HG02642 (cell line): ENCODE measurements around the gene GMPR2.
A peak's percentile ranks its signal among the peaks of the same experiment; 100 is the strongest.
"Not testable (repeated sequence)": the region's sequence is repeated elsewhere in the genome, so short reads cannot be mapped to it uniquely, and the experiment has no call there.

ENCODE experiments used
- ATAC-seq: cut with Tn5 transposase; IDR thresholded peaks from one replicate; pipeline ENCODE4 v1.9.1; 2021; ENCODE audit warnings: mild to moderate bottlenecking; ENCODE audit not compliant: unreplicated experiment, poor library complexity

The GMPR2 gene

GRCh38 chr14:24226473-24226872 is 6.3 kb upstream of the GMPR2 start:
- ATAC-seq = no peak

DNA sequence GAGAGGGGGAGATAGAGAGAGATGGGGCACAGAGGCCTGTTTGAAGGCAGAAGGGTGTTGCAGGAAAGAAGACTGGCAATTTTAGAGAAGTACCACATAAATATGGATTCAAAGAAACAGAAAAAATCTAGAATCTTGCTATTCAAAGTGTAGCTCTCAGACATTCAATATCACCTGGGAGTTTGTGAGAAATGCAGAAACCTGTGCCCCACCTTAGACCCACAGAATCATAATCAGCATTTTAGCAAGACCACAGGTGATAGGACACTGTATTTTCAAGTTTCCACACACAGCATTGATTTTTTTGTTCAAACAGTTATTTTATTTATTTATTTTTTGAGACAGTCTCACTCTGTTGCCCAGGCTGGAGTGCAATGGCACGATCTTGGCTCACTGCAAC is 3.8 kb upstream of the GMPR2 start:
- no peak for ATAC-seq

DNA sequence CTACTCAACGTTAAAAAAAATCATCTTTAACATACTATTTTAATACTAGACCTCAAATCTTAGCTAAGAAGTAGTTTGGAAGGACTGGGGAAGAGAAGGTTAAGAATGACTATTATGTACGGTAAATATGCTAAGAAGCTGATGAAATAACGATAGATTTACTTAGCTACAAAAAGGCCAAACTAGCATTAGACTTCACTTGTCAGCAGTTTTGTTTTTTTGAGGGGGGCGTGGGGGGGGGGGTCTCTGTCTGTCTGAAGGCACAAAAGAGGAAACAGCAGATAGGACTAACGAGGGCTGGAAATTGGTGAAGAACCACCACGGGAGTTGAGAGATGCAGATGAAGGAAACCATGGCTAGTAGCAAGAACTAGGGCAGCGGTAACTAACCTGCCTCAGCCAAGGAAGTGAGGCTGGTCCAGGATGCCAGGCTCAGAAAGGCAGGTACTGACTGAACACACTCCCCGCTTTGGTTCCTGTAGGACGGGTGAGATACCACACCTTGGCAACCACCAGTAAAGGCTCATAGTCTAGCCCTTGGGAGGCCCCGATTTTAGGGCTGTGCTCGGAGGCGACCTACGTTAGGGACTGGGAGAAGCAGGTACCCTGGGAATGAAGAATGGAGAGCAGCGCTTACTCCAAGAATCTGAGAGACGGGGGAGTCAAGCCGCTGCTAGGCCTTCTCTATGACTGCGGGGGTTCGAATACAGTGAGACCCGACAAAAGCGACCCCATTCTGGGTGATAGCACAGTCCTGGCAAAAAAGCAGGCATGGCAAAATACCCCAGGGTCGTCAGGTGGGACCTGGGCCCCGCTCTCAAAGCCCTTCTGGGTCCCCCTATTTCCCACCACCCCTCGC is 1.2 kb upstream of the GMPR2 start:
- peak; percentile 18 for ATAC-seq

DNA sequence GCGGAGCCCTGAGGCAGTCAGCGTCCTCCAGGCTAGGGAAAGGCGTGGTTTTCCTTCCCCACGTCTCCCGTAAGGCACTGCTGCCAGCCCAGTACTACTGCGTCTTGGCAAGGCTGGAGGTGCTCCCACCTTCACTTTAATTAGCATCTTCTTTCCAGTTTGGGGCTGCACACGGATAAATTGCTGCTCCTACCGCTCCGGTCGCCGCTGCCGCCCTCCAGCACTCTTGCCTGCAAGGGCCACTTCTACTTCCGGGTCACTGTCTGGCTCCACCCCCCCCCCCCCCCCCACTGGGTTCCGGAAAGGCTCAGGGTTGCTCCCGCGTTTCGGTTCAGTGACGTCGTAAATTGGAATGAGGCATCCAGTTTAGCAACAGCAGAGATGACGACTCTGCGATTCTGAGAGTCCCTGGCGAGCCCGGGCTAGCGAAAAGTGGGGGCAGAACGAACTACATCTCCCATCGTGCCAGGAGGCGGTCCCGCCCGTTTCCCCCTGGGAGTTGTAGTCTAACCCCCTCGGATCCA is 546 bp upstream of the GMPR2 start, which contains the start of gene NEDD8:
Gene NEDD8 (minus strand): TSS at position 247 of the 524 bp plus-strand sequence. CDS start 100 bp downstream, at position 147.
- ATAC-seq = peak; percentile 80

- no peak for ATAC-seq
Observed at GRCh38 chr14:24233538-24233866, 773 bp downstream of the GMPR2 start.

- ATAC-seq = no peak
Observed at GRCh38 chr14:24234095-24235005, 1.6 kb downstream of the GMPR2 start.

- no peak for ATAC-seq
Observed at GRCh38 chr14:24235804-24236688, 3.3 kb downstream of the GMPR2 start.

DNA sequence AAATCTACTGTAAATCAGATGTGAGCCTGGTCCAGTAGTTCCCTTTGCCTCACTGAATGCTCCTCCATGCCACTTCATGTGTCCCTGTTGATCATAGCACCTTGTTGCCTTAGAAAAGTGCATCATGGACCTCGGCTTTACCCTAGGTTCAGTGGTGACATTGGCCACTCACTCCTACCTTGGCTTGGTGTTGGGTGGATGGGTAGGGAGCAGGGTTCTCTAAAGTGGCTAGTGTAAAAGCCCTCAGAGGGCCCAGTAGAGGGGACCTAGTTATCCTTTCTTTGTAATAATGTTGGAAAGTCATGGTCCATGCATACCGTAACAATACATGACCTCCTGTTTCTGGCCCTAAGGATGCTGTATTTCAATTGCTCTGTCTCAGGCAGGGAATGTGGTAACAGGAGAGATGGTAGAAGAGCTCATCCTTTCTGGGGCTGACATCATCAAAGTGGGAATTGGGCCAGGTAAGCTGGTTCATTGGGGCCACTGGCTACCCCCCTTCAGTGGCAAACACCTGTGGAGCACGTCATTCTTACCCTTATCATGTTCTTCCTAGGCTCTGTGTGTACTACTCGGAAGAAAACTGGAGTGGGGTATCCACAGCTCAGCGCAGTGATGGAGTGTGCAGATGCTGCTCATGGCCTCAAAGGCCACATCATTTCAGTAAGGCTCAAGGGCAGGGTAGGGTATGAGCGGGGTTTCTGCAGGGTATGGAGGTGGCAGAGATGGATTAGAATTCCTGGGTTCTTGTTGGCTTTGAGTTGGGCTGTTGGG is 4.1 kb downstream of the GMPR2 start:
- no peak for ATAC-seq

- no peak for ATAC-seq
Observed at GRCh38 chr14:24237463-24237955, 4.8 kb downstream of the GMPR2 start.

GRCh38 chr14:24238123-24238522 is 5.4 kb downstream of the GMPR2 start:
- no peak for ATAC-seq

- ATAC-seq = no peak
Observed at GRCh38 chr14:24238527-24239037, 5.9 kb downstream of the GMPR2 start.

GRCh38 chr14:24240110-24240918 is 7.6 kb downstream of the GMPR2 start:
- no peak for ATAC-seq

GRCh38 chr14:24241829-24242443 is 9.2 kb downstream of the GMPR2 start:
- peak; percentile 82 for ATAC-seq

GRCh38 chr14:24243336-24243836 is 10.7 kb downstream of the GMPR2 start:
- ATAC-seq = no peak

DNA sequence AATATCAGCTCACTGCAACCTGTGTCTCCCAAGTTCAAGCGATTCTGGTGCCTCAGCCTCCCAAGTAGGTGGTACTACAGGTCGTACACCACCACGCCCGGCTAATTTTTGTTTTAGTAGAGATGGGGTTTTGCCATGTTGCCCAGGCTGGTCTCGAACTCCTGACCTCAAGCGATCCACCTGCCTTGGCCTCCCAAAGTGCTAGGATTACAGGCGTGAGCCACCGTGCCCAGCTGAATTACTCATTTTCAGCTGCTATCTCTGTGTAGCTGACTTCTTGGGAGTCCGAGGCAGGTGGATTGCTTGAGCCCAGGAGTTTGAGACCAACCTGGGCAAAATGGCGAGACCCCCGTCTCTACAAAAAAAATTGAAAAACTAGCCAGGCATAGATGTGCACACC is 12.6 kb downstream of the GMPR2 start:
- ATAC-seq = not testable (repeated sequence)

DNA sequence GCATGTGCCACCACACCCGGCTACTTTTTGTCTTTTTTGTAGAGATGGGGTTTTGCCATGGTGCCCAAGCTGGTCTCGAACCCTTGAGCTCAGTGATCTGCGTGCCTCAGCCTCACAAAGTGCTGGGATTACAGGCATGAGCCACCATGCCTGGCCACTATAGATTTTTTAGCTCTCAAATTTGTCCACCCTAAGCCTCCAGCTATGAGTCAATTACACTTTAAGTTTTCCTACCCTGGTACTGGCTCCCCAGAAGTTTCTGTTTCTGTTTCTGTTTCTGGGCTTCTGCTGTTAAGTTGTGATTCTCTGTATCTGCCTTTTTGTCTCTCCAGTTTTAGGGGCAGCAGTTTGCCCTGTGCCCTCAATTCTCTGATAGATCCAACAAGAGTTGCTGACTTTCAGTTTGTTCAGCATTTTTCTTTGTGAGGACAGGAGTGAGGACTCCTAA is 14.1 kb downstream of the GMPR2 start:
- ATAC-seq = no peak

GRCh38 chr14:24247422-24247821 is 14.7 kb downstream of the GMPR2 start:
- ATAC-seq = no peak
